ENCODE measurements around the gene ZNF331. TPM values are rescaled to one million over a fixed set of nuclear protein-coding genes. Genes with fewer than 3 reads are reported as not detected.

Gene ZNF331
- total and polyA plus RNA-seq, 2 of the 8 experiments (the other 6 are each of a cell fraction or from before 2014, with no cell fraction given), result 30.0 to 44.1 TPM

- peak; percentile 92 for FAIRE-seq
- peak overlapping the region; percentile 95 for H3K27ac ChIP-seq (ENCODE audit: low read depth, low read length)
- H2AFZ ChIP-seq (ENCODE audit: low read length), result no peak overlapping the region
- H3K14ac ChIP-seq (ENCODE audit: insufficient read length), result no peak overlapping the region
- H3K79me1 ChIP-seq (ENCODE audit: low read depth, low read length), result no peaks in the 10 kb centered on the region
- H2BK120ac ChIP-seq (replicated peaks; ENCODE audit: low read depth, low read length), result peak overlapping the region; percentile 100
- peak overlapping the region; percentile 99 for H4K5ac ChIP-seq (ENCODE audit: insufficient read length, low read depth, low read length)
- H3K4me1 ChIP-seq (replicated peaks in 1 of 4; ENCODE audit: control insufficient read depth in 3 of 4, insufficient read depth in 4 of 4, low read length in 3 of 4), result peaks cover 4 to 28% (median 20%) of the 10 kb centered on the region in 4 experiments
- H3K9ac ChIP-seq (replicated peaks in 1 of 4; ENCODE audit: extremely low read depth in 1 of 4, low read depth in 3 of 4, low read length in 3 of 4), result peak overlapping the region in 3 of 4 experiments; percentile 29 to 75 (median 67); a peak in 5 of 7 replicates
- POLR2A ChIA-PET (ENCODE audit: partially characterized antibody), result interaction anchor here (0.7 to 2.9 kb wide), 23 partner anchors 9 to 436 kb away, joined by 3 to 14 read pairs (median 4); partner anchors contain the start of gene ZNF347
- WGBS, 2 experiments (ENCODE audit: extremely low coverage in 1 of 2, insufficient coverage in 1 of 2, insufficient read length in 1 of 2, insufficient replicate concordance in 2 of 2, low coverage in 1 of 2, low lambda C conversion rate in 2 of 2, missing lambda C conversion rate in 1 of 2), result 3% methylated on average over 14 of the region's 14 CpGs; no CpG with 5 or more reads in 1 of the 2 experiments
- H3K56ac ChIP-seq (replicated peaks; ENCODE audit: insufficient read length, low read depth, low read length), result peak overlapping the region; percentile 98
- H3K9me3 ChIP-seq (ENCODE audit: insufficient read depth in 2 of 2, low read depth in 1 of 2, low read length in 1 of 2), result no peaks in the 10 kb centered on the region
- no peaks in the 10 kb centered on the region for H3K79me2 ChIP-seq (ENCODE audit: control insufficient read depth in 1 of 2, insufficient read depth in 2 of 2, low read length in 2 of 2)
- H4K20me1 ChIP-seq (replicated peaks in 1 of 2; ENCODE audit: control insufficient read depth in 1 of 2, insufficient read depth in 2 of 2, low read length in 2 of 2), result no peaks in the 10 kb centered on the region
- peak overlapping the region; percentile 100 for H2BK5ac ChIP-seq (ENCODE audit: low read depth, low read length)
- peak; percentile 84 to 95 for DNase-seq (ENCODE audit: low read depth in 1 of 2, low spot score in 2 of 2)
- H4K8ac ChIP-seq (ENCODE audit: extremely low read depth, insufficient read depth, low read length), result peak overlapping the region; percentile 94
- peak overlapping the region; percentile 100 for H3K18ac ChIP-seq (ENCODE audit: extremely low read depth, low read length)
- peak overlapping the region; percentile 100 for H4K91ac ChIP-seq (replicated peaks; ENCODE audit: insufficient read length, low read length)
- H3K23me2 ChIP-seq (ENCODE audit: low read depth, low read length), result no peaks in the 10 kb centered on the region
- H2AK5ac ChIP-seq (ENCODE audit: low read depth, low read length), result peak overlapping the region; percentile 95
- peak overlapping the region; percentile 54 to 55 for H3K4me2 ChIP-seq (ENCODE audit: insufficient read depth in 1 of 2, low read depth in 2 of 2, low read length in 2 of 2)
- H3K36me3 ChIP-seq (ENCODE audit: control insufficient read depth in 2 of 4, insufficient read depth in 4 of 4, low read length in 3 of 4), result no peaks in the 10 kb centered on the region
- H3K4ac ChIP-seq (replicated peaks; ENCODE audit: insufficient read length, low read depth, low read length), result peak overlapping the region; percentile 100
- H2BK12ac ChIP-seq (ENCODE audit: low read depth, low read length), result peak overlapping the region; percentile 100
- no peak overlapping the region; a peak in 1 of 8 replicates for H3K4me3 ChIP-seq (ENCODE audit: extremely low read depth in 1 of 4, insufficient read depth in 2 of 4, low read depth in 3 of 4, low read length in 4 of 4)
- no peak overlapping the region for H3K23ac ChIP-seq (ENCODE audit: insufficient read length)
- H3K27me3 ChIP-seq (replicated peaks in 1 of 4; ENCODE audit: control insufficient read depth in 3 of 4, extremely low read depth in 1 of 4, insufficient read depth in 3 of 4, low read length in 3 of 4), result no peaks in the 10 kb centered on the region
- peak overlapping the region; percentile 100 for H2BK20ac ChIP-seq (ENCODE audit: low read length)
- CTCF ChIA-PET (ENCODE audit: partially characterized antibody), result interaction anchor here (0.6 to 6.1 kb wide), 13 partner anchors 13 to 353 kb away, joined by 3 to 52 read pairs (median 3); no protein-coding TSS in a partner anchor
- peak overlapping the region; percentile 98; the same call in 1 of the 2 replicates for H2BK15ac ChIP-seq (ENCODE audit: low read length)
- TF ChIP-seq ZNF274 (IDR thresholded peaks at IDR 0.05; ENCODE audit: borderline replicate concordance, extremely low read depth, low read length), result no peak
- no peak for TF ChIP-seq MAFK (IDR thresholded peaks at IDR 0.05; ENCODE audit: low read depth, low read length)
- no peak for TF ChIP-seq SP4 (IDR thresholded peaks at IDR 0.05; ENCODE audit: low read length)
- TF ChIP-seq TCF12 (IDR thresholded peaks at IDR 0.05; ENCODE audit: low read depth, low read length), result peak; percentile 98
- no peak for TF ChIP-seq GTF2F1 (IDR thresholded peaks at IDR 0.05; ENCODE audit: borderline replicate concordance, low read depth, low read length)
- no peak; a peak in 1 of 4 replicates for TF ChIP-seq CTCF (IDR thresholded peaks at IDR 0.05; ENCODE audit: control extremely low read depth in 1 of 3, insufficient read depth in 1 of 3, low read depth in 1 of 3, low read length in 3 of 3)
- no peak for TF ChIP-seq SIX5 (IDR thresholded peaks at IDR 0.05; ENCODE audit: low read depth, low read length)
- no peak for TF ChIP-seq EZH2 (IDR thresholded peaks at IDR 0.05; ENCODE audit: low read depth, low read length, severe bottlenecking)
- no peak for TF ChIP-seq BACH1 (IDR thresholded peaks at IDR 0.05; ENCODE audit: low read length)
Observed at GRCh38 chr19:53594811-53595509, 57.0 kb downstream of the ZNF331 start.

Measured in H1 (cell line).